ENCODE data around the gene STAG1. TPM values are rescaled to one million over a fixed set of nuclear protein-coding genes. Genes with fewer than 3 reads are reported as not detected.

The STAG1 gene
- total and polyA plus RNA-seq, 9 of the 15 experiments (the other 6 are each of a cell fraction or from before 2014, with no cell fraction given): 2.7 to 17.7 (median 8.8) TPM

DNA sequence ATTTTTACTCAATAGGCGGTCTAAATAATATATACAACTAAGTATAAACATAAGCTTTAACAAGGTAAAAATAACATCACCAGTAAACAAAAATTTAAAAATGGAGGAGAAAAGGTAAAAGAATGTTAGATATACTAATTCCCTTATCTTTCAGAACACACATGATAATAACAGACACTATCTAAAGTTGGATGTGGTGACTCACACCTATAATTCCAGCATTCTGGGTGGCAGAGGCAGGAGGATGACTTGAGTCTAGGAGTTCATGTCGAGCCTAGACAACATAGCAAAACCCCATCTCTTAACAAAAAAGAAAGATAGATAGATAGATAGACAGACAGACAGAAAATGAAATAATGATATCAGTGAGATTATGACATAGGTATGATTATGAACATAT lies 85.1 kb downstream of the STAG1 start (continued):
- TF ChIP-seq ZNF212 (CRISPR knock-in tag; IDR thresholded peaks at IDR 0.05) (no peak), TRIM24 (IDR thresholded peaks at IDR 0.05) (no peak), ZNF561 (CRISPR knock-in tag; conservative IDR thresholded peaks at IDR 0.05) (no peak), BCL6 (CRISPR knock-in tag; IDR thresholded peaks at IDR 0.05) (no peak), EP300 (IDR thresholded peaks at IDR 0.05; ENCODE audit: low read length) (no peak), FOS (IDR thresholded peaks at IDR 0.05; ENCODE audit: extremely low read depth, insufficient read length) (peak; percentile 8), PTBP1 (IDR thresholded peaks at IDR 0.05; ENCODE audit: low read depth, low read length) (no peak), ARID1B (IDR thresholded peaks at IDR 0.05) (peak; percentile 84), ZNF354B (CRISPR knock-in tag; IDR thresholded peaks at IDR 0.05) (no peak), SOX6 (IDR thresholded peaks at IDR 0.05) (no peak)
- TF ChIP-seq, protein P1, sequence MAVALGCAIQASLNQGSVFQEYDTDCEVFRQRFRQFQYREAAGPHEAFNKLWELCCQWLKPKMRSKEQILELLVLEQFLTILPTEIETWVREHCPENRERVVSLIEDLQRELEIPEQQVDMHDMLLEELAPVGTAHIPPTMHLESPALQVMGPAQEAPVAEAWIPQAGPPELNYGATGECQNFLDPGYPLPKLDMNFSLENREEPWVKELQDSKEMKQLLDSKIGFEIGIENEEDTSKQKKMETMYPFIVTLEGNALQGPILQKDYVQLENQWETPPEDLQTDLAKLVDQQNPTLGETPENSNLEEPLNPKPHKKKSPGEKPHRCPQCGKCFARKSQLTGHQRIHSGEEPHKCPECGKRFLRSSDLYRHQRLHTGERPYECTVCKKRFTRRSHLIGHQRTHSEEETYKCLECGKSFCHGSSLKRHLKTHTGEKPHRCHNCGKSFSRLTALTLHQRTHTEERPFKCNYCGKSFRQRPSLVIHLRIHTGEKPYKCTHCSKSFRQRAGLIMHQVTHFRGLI (CRISPR knock-in tag; IDR thresholded peaks at IDR 0.05): no peak
- TF ChIP-seq, protein P2, sequence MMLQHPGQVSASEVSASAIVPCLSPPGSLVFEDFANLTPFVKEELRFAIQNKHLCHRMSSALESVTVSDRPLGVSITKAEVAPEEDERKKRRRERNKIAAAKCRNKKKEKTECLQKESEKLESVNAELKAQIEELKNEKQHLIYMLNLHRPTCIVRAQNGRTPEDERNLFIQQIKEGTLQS (IDR thresholded peaks at IDR 0.05): peak; percentile 64
- TF ChIP-seq, protein P2 (CRISPR knock-in tag; conservative IDR thresholded peaks at IDR 0.05): no peak
- TF ChIP-seq, protein P3, sequence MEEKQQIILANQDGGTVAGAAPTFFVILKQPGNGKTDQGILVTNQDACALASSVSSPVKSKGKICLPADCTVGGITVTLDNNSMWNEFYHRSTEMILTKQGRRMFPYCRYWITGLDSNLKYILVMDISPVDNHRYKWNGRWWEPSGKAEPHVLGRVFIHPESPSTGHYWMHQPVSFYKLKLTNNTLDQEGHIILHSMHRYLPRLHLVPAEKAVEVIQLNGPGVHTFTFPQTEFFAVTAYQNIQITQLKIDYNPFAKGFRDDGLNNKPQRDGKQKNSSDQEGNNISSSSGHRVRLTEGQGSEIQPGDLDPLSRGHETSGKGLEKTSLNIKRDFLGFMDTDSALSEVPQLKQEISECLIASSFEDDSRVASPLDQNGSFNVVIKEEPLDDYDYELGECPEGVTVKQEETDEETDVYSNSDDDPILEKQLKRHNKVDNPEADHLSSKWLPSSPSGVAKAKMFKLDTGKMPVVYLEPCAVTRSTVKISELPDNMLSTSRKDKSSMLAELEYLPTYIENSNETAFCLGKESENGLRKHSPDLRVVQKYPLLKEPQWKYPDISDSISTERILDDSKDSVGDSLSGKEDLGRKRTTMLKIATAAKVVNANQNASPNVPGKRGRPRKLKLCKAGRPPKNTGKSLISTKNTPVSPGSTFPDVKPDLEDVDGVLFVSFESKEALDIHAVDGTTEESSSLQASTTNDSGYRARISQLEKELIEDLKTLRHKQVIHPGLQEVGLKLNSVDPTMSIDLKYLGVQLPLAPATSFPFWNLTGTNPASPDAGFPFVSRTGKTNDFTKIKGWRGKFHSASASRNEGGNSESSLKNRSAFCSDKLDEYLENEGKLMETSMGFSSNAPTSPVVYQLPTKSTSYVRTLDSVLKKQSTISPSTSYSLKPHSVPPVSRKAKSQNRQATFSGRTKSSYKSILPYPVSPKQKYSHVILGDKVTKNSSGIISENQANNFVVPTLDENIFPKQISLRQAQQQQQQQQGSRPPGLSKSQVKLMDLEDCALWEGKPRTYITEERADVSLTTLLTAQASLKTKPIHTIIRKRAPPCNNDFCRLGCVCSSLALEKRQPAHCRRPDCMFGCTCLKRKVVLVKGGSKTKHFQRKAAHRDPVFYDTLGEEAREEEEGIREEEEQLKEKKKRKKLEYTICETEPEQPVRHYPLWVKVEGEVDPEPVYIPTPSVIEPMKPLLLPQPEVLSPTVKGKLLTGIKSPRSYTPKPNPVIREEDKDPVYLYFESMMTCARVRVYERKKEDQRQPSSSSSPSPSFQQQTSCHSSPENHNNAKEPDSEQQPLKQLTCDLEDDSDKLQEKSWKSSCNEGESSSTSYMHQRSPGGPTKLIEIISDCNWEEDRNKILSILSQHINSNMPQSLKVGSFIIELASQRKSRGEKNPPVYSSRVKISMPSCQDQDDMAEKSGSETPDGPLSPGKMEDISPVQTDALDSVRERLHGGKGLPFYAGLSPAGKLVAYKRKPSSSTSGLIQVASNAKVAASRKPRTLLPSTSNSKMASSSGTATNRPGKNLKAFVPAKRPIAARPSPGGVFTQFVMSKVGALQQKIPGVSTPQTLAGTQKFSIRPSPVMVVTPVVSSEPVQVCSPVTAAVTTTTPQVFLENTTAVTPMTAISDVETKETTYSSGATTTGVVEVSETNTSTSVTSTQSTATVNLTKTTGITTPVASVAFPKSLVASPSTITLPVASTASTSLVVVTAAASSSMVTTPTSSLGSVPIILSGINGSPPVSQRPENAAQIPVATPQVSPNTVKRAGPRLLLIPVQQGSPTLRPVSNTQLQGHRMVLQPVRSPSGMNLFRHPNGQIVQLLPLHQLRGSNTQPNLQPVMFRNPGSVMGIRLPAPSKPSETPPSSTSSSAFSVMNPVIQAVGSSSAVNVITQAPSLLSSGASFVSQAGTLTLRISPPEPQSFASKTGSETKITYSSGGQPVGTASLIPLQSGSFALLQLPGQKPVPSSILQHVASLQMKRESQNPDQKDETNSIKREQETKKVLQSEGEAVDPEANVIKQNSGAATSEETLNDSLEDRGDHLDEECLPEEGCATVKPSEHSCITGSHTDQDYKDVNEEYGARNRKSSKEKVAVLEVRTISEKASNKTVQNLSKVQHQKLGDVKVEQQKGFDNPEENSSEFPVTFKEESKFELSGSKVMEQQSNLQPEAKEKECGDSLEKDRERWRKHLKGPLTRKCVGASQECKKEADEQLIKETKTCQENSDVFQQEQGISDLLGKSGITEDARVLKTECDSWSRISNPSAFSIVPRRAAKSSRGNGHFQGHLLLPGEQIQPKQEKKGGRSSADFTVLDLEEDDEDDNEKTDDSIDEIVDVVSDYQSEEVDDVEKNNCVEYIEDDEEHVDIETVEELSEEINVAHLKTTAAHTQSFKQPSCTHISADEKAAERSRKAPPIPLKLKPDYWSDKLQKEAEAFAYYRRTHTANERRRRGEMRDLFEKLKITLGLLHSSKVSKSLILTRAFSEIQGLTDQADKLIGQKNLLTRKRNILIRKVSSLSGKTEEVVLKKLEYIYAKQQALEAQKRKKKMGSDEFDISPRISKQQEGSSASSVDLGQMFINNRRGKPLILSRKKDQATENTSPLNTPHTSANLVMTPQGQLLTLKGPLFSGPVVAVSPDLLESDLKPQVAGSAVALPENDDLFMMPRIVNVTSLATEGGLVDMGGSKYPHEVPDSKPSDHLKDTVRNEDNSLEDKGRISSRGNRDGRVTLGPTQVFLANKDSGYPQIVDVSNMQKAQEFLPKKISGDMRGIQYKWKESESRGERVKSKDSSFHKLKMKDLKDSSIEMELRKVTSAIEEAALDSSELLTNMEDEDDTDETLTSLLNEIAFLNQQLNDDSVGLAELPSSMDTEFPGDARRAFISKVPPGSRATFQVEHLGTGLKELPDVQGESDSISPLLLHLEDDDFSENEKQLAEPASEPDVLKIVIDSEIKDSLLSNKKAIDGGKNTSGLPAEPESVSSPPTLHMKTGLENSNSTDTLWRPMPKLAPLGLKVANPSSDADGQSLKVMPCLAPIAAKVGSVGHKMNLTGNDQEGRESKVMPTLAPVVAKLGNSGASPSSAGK (IDR thresholded peaks at IDR 0.05): no peak
- TF ChIP-seq, protein P4, sequence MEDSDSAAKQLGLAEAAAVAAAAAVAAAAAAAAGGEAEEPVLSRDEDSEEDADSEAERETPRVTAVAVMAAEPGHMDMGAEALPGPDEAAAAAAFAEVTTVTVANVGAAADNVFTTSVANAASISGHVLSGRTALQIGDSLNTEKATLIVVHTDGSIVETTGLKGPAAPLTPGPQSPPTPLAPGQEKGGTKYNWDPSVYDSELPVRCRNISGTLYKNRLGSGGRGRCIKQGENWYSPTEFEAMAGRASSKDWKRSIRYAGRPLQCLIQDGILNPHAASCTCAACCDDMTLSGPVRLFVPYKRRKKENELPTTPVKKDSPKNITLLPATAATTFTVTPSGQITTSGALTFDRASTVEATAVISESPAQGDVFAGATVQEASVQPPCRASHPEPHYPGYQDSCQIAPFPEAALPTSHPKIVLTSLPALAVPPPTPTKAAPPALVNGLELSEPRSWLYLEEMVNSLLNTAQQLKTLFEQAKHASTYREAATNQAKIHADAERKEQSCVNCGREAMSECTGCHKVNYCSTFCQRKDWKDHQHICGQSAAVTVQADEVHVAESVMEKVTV (CRISPR knock-in tag; IDR thresholded peaks at IDR 0.05): no peak

Data from K562 (cell line).